Measurements from ENCODE around the gene NPL.

DNA sequence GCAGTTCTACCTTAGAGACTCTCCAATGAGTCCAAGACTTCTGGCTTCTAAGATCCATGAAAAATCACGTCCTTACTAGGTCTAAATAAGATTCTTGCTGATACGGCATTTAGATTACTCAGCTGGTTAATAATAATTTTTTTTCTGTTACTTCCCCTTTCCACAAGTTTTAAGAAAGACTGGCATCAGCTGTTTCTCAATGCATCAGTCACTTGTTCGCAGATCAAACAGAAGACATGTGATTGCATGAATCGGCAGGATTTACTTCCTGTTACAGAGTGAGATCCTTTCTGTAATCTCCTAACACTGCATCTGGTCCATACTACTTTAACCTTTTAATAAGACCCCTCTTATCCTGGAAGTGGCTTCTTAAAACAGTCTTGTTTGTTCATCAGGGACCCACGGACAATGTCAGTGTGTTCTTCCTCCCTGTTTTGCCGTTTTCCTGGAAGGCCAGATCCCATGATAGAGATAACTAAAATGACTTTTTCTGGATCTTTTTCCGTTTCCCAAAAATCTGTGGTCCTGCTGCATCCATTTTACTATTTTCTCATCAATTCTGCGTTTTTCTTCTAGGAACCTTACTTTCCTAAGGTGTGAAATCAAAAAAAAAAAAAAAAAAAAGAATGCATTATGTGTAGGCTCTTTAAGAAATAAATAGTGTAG is 6.1 kb downstream of the NPL start:
- no peak for TF ChIP-seq ZFP3 (CRISPR knock-in tag; IDR thresholded peaks at IDR 0.05)
- no peak for TF ChIP-seq OSR1 (CRISPR knock-in tag; IDR thresholded peaks at IDR 0.05)
- no peak for TF ChIP-seq ZFP30 (CRISPR knock-in tag; IDR thresholded peaks at IDR 0.05)
- no peak for TF ChIP-seq ARNTL (CRISPR knock-in tag; IDR thresholded peaks at IDR 0.05; ENCODE audit: borderline replicate concordance, low read depth)
- TF ChIP-seq PPARA (CRISPR knock-in tag; IDR thresholded peaks at IDR 0.05; ENCODE audit: borderline replicate concordance) = no peak
- TF ChIP-seq, protein P1, sequence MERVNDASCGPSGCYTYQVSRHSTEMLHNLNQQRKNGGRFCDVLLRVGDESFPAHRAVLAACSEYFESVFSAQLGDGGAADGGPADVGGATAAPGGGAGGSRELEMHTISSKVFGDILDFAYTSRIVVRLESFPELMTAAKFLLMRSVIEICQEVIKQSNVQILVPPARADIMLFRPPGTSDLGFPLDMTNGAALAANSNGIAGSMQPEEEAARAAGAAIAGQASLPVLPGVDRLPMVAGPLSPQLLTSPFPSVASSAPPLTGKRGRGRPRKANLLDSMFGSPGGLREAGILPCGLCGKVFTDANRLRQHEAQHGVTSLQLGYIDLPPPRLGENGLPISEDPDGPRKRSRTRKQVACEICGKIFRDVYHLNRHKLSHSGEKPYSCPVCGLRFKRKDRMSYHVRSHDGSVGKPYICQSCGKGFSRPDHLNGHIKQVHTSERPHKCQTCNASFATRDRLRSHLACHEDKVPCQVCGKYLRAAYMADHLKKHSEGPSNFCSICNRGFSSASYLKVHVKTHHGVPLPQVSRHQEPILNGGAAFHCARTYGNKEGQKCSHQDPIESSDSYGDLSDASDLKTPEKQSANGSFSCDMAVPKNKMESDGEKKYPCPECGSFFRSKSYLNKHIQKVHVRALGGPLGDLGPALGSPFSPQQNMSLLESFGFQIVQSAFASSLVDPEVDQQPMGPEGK (CRISPR knock-in tag; IDR thresholded peaks at IDR 0.05; ENCODE audit: borderline replicate concordance) = no peak
- no peak for TF ChIP-seq SNAI2 (CRISPR knock-in tag; IDR thresholded peaks at IDR 0.05)
- no peak for TF ChIP-seq ESRRG (CRISPR knock-in tag; IDR thresholded peaks at IDR 0.05)
- TF ChIP-seq CREB5 (CRISPR knock-in tag; IDR thresholded peaks at IDR 0.05; ENCODE audit: low read depth) = no peak
- no peak for TF ChIP-seq BACH2 (CRISPR knock-in tag; IDR thresholded peaks at IDR 0.05; ENCODE audit: borderline replicate concordance)
- no peak for TF ChIP-seq TCF4 (CRISPR knock-in tag; IDR thresholded peaks at IDR 0.05; ENCODE audit: borderline replicate concordance)
